KG1 (cell line): ENCODE measurements around the gene ZC3H13.

Experiments
- DNase-seq: peaks from one replicate; lab custom pipeline; 2025; lab: John Stamatoyannopoulos, UW

ZC3H13 gene

GRCh38 chr13:46052319-46053161 is at the start of gene ZC3H13:
ZC3H13 (minus strand) TSS chr13:46052746; CDS start chr13:46045507, 7,239 bp downstream.
- DNase-seq = peak; percentile 77

GRCh38 chr13:46102255-46102605 is 49.7 kb upstream of the ZC3H13 start:
- no peak for DNase-seq

GRCh38 chr13:46101484-46102254 is 49.1 kb upstream of the ZC3H13 start:
- no peak for DNase-seq

GRCh38 chr13:46101002-46101401 is 48.5 kb upstream of the ZC3H13 start:
- no peak for DNase-seq

GRCh38 chr13:46100191-46100815 is 47.8 kb upstream of the ZC3H13 start:
- no peak for DNase-seq

- DNase-seq = no peak
Measured at GRCh38 chr13:46097663-46098062, 45.1 kb upstream of the ZC3H13 start.

- no peak for DNase-seq
Measured at GRCh38 chr13:46097015-46097414, 44.5 kb upstream of the ZC3H13 start.

- DNase-seq = no peak
Measured at GRCh38 chr13:46094478-46094877, 41.9 kb upstream of the ZC3H13 start.

GRCh38 chr13:46088821-46089562 is 36.4 kb upstream of the ZC3H13 start:
- DNase-seq = no peak

GRCh38 chr13:46087481-46087880 is 34.9 kb upstream of the ZC3H13 start:
- no peak for DNase-seq

GRCh38 chr13:46086985-46087384 is 34.4 kb upstream of the ZC3H13 start:
- DNase-seq = no peak

GRCh38 chr13:46086421-46086922 is 33.9 kb upstream of the ZC3H13 start:
- no peak for DNase-seq

- DNase-seq = no peak
Measured at GRCh38 chr13:46085737-46086136, 33.2 kb upstream of the ZC3H13 start.

- no peak for DNase-seq
Measured at GRCh38 chr13:46082324-46082723, 29.8 kb upstream of the ZC3H13 start.

- no peak for DNase-seq
Measured at GRCh38 chr13:46079770-46080169, 27.2 kb upstream of the ZC3H13 start.

- no peak for DNase-seq
Measured at GRCh38 chr13:46077265-46077664, 24.7 kb upstream of the ZC3H13 start.

GRCh38 chr13:46076827-46077226 is 24.3 kb upstream of the ZC3H13 start:
- DNase-seq = no peak

- no peak for DNase-seq
Measured at GRCh38 chr13:46075811-46076210, 23.3 kb upstream of the ZC3H13 start.

- no peak for DNase-seq
Measured at GRCh38 chr13:46071590-46072249, 19.2 kb upstream of the ZC3H13 start.

- DNase-seq = no peak
Measured at GRCh38 chr13:46063292-46063691, 10.7 kb upstream of the ZC3H13 start.

- no peak for DNase-seq
Measured at GRCh38 chr13:46062185-46062584, 9.6 kb upstream of the ZC3H13 start.
